B cell (primary cell): ENCODE results near the gene MIA3. TPM values are rescaled to one million over a fixed set of nuclear protein-coding genes. Genes with fewer than 3 reads are reported as not detected.

Experiments used
- ATAC-seq: fragments of 200-7000 bp; cut with Tn5 transposase; one replicate; pipeline ENCODE4 v1.10.0; 2021; ENCODE audit warnings: low read depth, mild to moderate bottlenecking, moderate number of reproducible peaks, moderate library complexity
- CTCF ChIA-PET: fragments of 350-600 bp; sonication (Branson Sonifier 250); formaldehyde crosslinking; loops from one replicate; lab custom pipeline; 2021; ENCODE audit warnings: antibody characterized with exemption, inconsistent platforms; lab: Charles Lee
- POLR2A ChIA-PET: fragments of 350-600 bp; sonication (Branson Sonifier 250); formaldehyde crosslinking; loops from one replicate; lab custom pipeline; 2021; ENCODE audit warnings: antibody characterized with exemption; lab: Charles Lee
- DNase-seq: peaks from one replicate; pipeline ENCODE4 v3.0.0; 2013
- H2AFZ ChIP-seq: 2 replicates; pipeline ENCODE4 v1.6.1; 2012; ENCODE audit warnings: mild to moderate bottlenecking, low read depth, low read length; ENCODE audit not compliant: insufficient read depth, poor library complexity, severe bottlenecking
- H3K27ac ChIP-seq, 2 donors: 1 replicate in 1 of 2; 2 replicates in 1 of 2; pipeline ENCODE4 v1.5.1; 2012 to 2013; ENCODE audit warnings: low read length in 2 of 2, mild to moderate bottlenecking in 2 of 2, moderate library complexity in 1 of 2
- H3K27me3 ChIP-seq, 4 experiments: fragments of 200-600 bp in 1 of 4; sonication (generic) in 1 of 4; replicated peaks in 1 of 4; 1 replicate in 2 of 4; 2 replicates in 2 of 4; pipeline versions ENCODE4 v1.6.1 to v1.7.0; 2013 to 2016; ENCODE audit warnings: low read length in 3 of 4, mild to moderate bottlenecking in 2 of 4, mixed read lengths in 1 of 4, moderate library complexity in 1 of 4; ENCODE audit not compliant: insufficient read depth in 4 of 4, control insufficient read depth in 3 of 4; ENCODE audit errors: control extremely low read depth in 1 of 4
- H3K36me3 ChIP-seq, 2 experiments: replicated peaks in 1 of 2; 1 replicate in 1 of 2; 2 replicates in 1 of 2; pipeline versions ENCODE4 v1.6.1 to v1.7.1; 2013; ENCODE audit warnings: low read length in 1 of 2; ENCODE audit not compliant: insufficient read depth in 2 of 2, control insufficient read depth in 1 of 2; ENCODE audit errors: control extremely low read depth in 1 of 2, extremely low read depth in 1 of 2
- H3K4me1 ChIP-seq, 2 donors: fragments of 200-600 bp in 1 of 2; sonication (generic) in 1 of 2; 1 replicate in 1 of 2; 2 replicates in 1 of 2; pipeline versions ENCODE4 v1.5.1 to v1.6.1; 2013 to 2017; ENCODE audit warnings: low read length in 2 of 2; ENCODE audit not compliant: control insufficient read depth in 2 of 2, insufficient read depth in 2 of 2
- H3K4me2 ChIP-seq: replicated peaks from 2 replicates; pipeline ENCODE3; 2012; ENCODE audit warnings: mild to moderate bottlenecking, low read depth, low read length; ENCODE audit not compliant: poor library complexity, severe bottlenecking
- H3K4me3 ChIP-seq, 5 experiments: fragments of 200-600 bp in 1 of 5; sonication (generic) in 1 of 5; 1 replicate in 3 of 5; 2 replicates in 2 of 5; pipeline versions ENCODE4 v1.5.1 to v1.7.0; 2011 to 2016; ENCODE audit warnings: low read length in 4 of 5, mild to moderate bottlenecking in 4 of 5, low read depth in 2 of 5, control low read depth in 1 of 5, moderate library complexity in 1 of 5; ENCODE audit not compliant: insufficient read depth in 1 of 5; ENCODE audit errors: control extremely low read depth in 1 of 5, extremely low read depth in 1 of 5
- H3K79me2 ChIP-seq: fragments of 200-600 bp; sonication (generic); one replicate; pipeline ENCODE4 v1.6.0; 2016; ENCODE audit warnings: low read length; ENCODE audit not compliant: control insufficient read depth, insufficient read depth
- H3K9ac ChIP-seq: fragments of 200-600 bp; sonication (generic); 2 replicates; pipeline ENCODE4 v1.6.1; 2017; ENCODE audit warnings: mild to moderate bottlenecking, low read length, moderate library complexity
- H3K9me3 ChIP-seq, 3 donors: one replicate each; pipeline versions ENCODE4 v1.6.1 to v1.7.1; 2013; ENCODE audit warnings: low read length in 2 of 3; ENCODE audit not compliant: control insufficient read depth in 2 of 3, insufficient read depth in 1 of 3; ENCODE audit errors: control extremely low read depth in 1 of 3
- H4K20me1 ChIP-seq: 2 replicates; pipeline ENCODE4 v1.6.0; 2012; ENCODE audit warnings: mild to moderate bottlenecking, low read length; ENCODE audit not compliant: insufficient read depth, control insufficient read depth, poor library complexity, severe bottlenecking
- H3K27ac Mint-ChIP-seq: one replicate; pipeline ENCODE4 v1.8.0; 2021; ENCODE audit warnings: mixed read lengths
- H3K27me3 Mint-ChIP-seq: one replicate; pipeline ENCODE4 v1.8.0; 2021; ENCODE audit warnings: mixed read lengths
- H3K4me1 Mint-ChIP-seq: one replicate; pipeline ENCODE4 v1.8.0; 2021; ENCODE audit warnings: mixed read lengths
- H3K4me3 Mint-ChIP-seq: one replicate; pipeline ENCODE4 v1.8.0; 2021; ENCODE audit warnings: mixed read lengths
- H3K9me3 Mint-ChIP-seq: one replicate; pipeline ENCODE4 v1.8.0; 2022; ENCODE audit warnings: mixed read lengths; ENCODE audit not compliant: insufficient read depth
- CTCF ChIP-seq: fragments of 200-600 bp; IDR thresholded peaks from one replicate; pipeline ENCODE4 v1.8.0; 2022; ENCODE audit warnings: antibody characterized with exemption, mild to moderate bottlenecking
- EZH2 ChIP-seq: IDR thresholded peaks from 2 replicates; pipeline ENCODE4 v1.6.1; 2012; ENCODE audit warnings: borderline replicate concordance, low read depth, mild to moderate bottlenecking, moderate library complexity, low read length; ENCODE audit not compliant: insufficient read depth, poor library complexity, severe bottlenecking
- WGBS: methylation state at CpG from one replicate; pipeline ENCODE4 v1.1.5; 2013; ENCODE audit warnings: missing lambda C conversion rate; ENCODE audit not compliant: insufficient coverage; 5-methylcytosine and 5-hydroxymethylcytosine counted together
- intact Hi-C: fragments of 100-400 bp; cut with micrococcal nuclease; formaldehyde crosslinking; loops from one replicate; pipeline ENCODE4 v1.10.0; 2022
- polyA plus RNA-seq: library from polyadenylated mRNA; depleted of rRNA; stranded (reverse); fragments of >200 nt; gene quantifications from 2 replicates; pipeline ENCODE4 v1.2.3, GENCODE V29; 2012
- total RNA-seq, 2 donors: library from RNA; stranded (reverse); fragments of 120-200 nt in 1 of 2; gene quantifications; 1 replicate in 1 of 2; 2 replicates in 1 of 2; pipeline versions ENCODE4 v1.2.3 to v1.2.4, GENCODE V29; 2013 to 2022

MIA3 gene
- total and polyA plus RNA-seq, 2 donors (not counting 1 experiment from before 2014, with no cell fraction given), result 69.2 to 109 TPM

- peaks cover 2 to 5% of the 10 kb centered on the region in 2 experiments for H3K36me3 ChIP-seq
- CTCF ChIA-PET, result no interaction called here
- Mint-ChIP-seq H3K4me3 (no peak overlapping the region), H3K27ac (no peak overlapping the region), H3K9me3 (no peaks in the 10 kb centered on the region), H3K4me1 (peaks cover 79% of the 10 kb centered on the region), H3K27me3 (no peaks in the 10 kb centered on the region)
- H2AFZ ChIP-seq, result no peak overlapping the region
- peaks cover 0 to 3% (median 0%) of the 10 kb centered on the region in 3 donors for H3K9me3 ChIP-seq
- TF ChIP-seq CTCF (no peak), EZH2 (no peak)
- DNase-seq (no peak), ATAC-seq (no peak)
- no peaks in the 10 kb centered on the region for H3K27me3 ChIP-seq
- H3K4me2 ChIP-seq, result peak overlapping the region; percentile 1
- WGBS, result no CpG with 5 or more reads among the region's 2 CpGs
- H3K4me1 ChIP-seq, result peaks cover 54 to 65% of the 10 kb centered on the region in 2 donors
- peak overlapping the region in 1 of 2 donors; percentile 52 for H3K27ac ChIP-seq
- POLR2A ChIA-PET, result no interaction called here
- intact Hi-C loops, result no loop called here
- no peaks in the 10 kb centered on the region for H4K20me1 ChIP-seq
- H3K9ac ChIP-seq, result no peak overlapping the region
- peaks cover 66% of the 10 kb centered on the region for H3K79me2 ChIP-seq
- H3K4me3 ChIP-seq, result no peak overlapping the region
These were observed 31.1 kb upstream of the MIA3 start for GRCh38 chr1:222586842-222587241.

GRCh38 chr1:222588135-222588534, 29.8 kb upstream of the MIA3 start:
- peaks cover 66% of the 10 kb centered on the region for H3K4me1 Mint-ChIP-seq
- Histone ChIP-seq H4K20me1 (no peaks in the 10 kb centered on the region), H3K4me3 (peak overlapping the region in 1 of 5 experiments; percentile 89), H3K9me3 (no peaks in the 10 kb centered on the region), H3K27ac (peak overlapping the region in 1 of 2 donors; percentile 92), H3K4me2 (peak overlapping the region; percentile 72), H3K4me1 (peaks cover 42 to 53% of the 10 kb centered on the region in 2 donors), H3K79me2 (peaks cover 66% of the 10 kb centered on the region), H3K9ac (no peak overlapping the region), H2AFZ (no peak overlapping the region), H3K36me3 (peaks cover 2 to 5% of the 10 kb centered on the region in 2 experiments), H3K27me3 (no peaks in the 10 kb centered on the region)
- H3K27me3 Mint-ChIP-seq, result no peaks in the 10 kb centered on the region
- ChIA-PET CTCF (no interaction called here), POLR2A (no interaction called here)
- no peak overlapping the region for H3K27ac Mint-ChIP-seq
- DNase-seq (no peak), ATAC-seq (no peak)
- WGBS, result 33% methylated on average over 1 of the region's 1 CpG
- TF ChIP-seq CTCF (no peak), EZH2 (no peak)
- H3K4me3 Mint-ChIP-seq, result peak overlapping the region; percentile 62
- intact Hi-C loops, result loop anchor here (2.0 kb wide), 1 partner anchor 123 kb away; no protein-coding TSS in a partner anchor
- no peaks in the 10 kb centered on the region for H3K9me3 Mint-ChIP-seq
